H1 (cell line): ENCODE measurements around the gene MEX3D. TPM values are rescaled to one million over a fixed set of nuclear protein-coding genes. Genes with fewer than 3 reads are reported as not detected.

Experiments
- GTF2F1 ChIP-seq: IDR thresholded peaks from 2 replicates; pipeline ENCODE4 v1.6.1; 2012; ENCODE audit warnings: low read depth, low read length, improper control_type of control experiment, borderline replicate concordance
- KDM5A ChIP-seq: fragments of 200-600 bp; IDR thresholded peaks from 2 replicates; pipeline ENCODE4 v1.7.1; 2012; ENCODE audit warnings: mild to moderate bottlenecking, low read length, inconsistent platforms, mixed read lengths
- RAD21 ChIP-seq, 2 experiments: IDR thresholded peaks in 1 of 2; conservative IDR thresholded peaks in 1 of 2; 2 replicates each; pipeline ENCODE4 v1.6.1; 2011; ENCODE audit warnings: low read depth in 2 of 2, low read length in 2 of 2, improper control_type of control experiment in 1 of 2, inconsistent platforms in 1 of 2, mild to moderate bottlenecking in 1 of 2, moderate library complexity in 1 of 2
- RBBP5 ChIP-seq: IDR thresholded peaks from 2 replicates; pipeline ENCODE4 v1.7.1; 2012; ENCODE audit warnings: low read depth, mild to moderate bottlenecking, inconsistent platforms, low read length, moderate library complexity, borderline replicate concordance
- TAF1 ChIP-seq: IDR thresholded peaks from 2 replicates; pipeline ENCODE4 v1.6.1; 2011; ENCODE audit warnings: mild to moderate bottlenecking, low read depth, low read length
- polyA plus RNA-seq, 7 experiments: library from polyadenylated mRNA; depleted of rRNA in 3 of 7; stranded (reverse) in 5 of 7; unstranded in 2 of 7; fragments of >200 nt in 5 of 7; fragments of 200-250 nt in 2 of 7; gene quantifications; 1 replicate in 5 of 7; 2 replicates in 1 of 7; 4 replicates in 1 of 7; pipeline versions ENCODE4 v1.2.1 to v1.2.3, GENCODE V29; 2011 to 2013; ENCODE audit warnings: missing spikeins in 2 of 7, mixed read lengths in 2 of 7
- total RNA-seq: library from RNA; stranded (reverse); fragmentation: NEBNext Ultra II Directional; extraction: Animal tissue kit (Norgen Biotek cat#: 25700); gene quantifications from 2 replicates; pipeline ENCODE4 v1.2.1, GENCODE V29; 2021

The MEX3D gene
- total and polyA plus RNA-seq, 2 of the 8 experiments (the other 6 are each of a cell fraction or from before 2014, with no cell fraction given) = 20.8 to 78.8 TPM

GRCh38 chr19:1582201-1582600 is 14.1 kb upstream of the MEX3D start (continued):
- TF ChIP-seq RAD21 (IDR thresholded peaks at IDR 0.05 in 1 of 2, conservative IDR thresholded peaks at IDR 0.05 in 1 of 2; ENCODE audit: low read depth in 2 of 2, low read length in 2 of 2) (no peak), KDM5A (no peak), GTF2F1 (no peak), TAF1 (no peak), RBBP5 (no peak)
